OCI-LY1 (cell line): Measurements from ENCODE around the gene SNAI1.

Experiments
- CTCF ChIP-seq: fragments of 200-600 bp; sonication (generic), shearing (Covaris generic); IDR thresholded peaks from 2 replicates; pipeline ENCODE4 v1.5.1; 2017; ENCODE audit warnings: mild to moderate bottlenecking, antibody characterized with exemption, low read length, moderate library complexity, mixed read lengths
- EZH2 ChIP-seq: fragments of 200-600 bp; sonication (generic), shearing (Covaris generic); IDR thresholded peaks from 2 replicates; pipeline ENCODE4 v1.8.0; 2017; ENCODE audit warnings: borderline replicate concordance, mixed run types, mild to moderate bottlenecking, antibody characterized with exemption, low read length, moderate library complexity, mixed read lengths

- no peak for TF ChIP-seq CTCF
- no peak for TF ChIP-seq EZH2
Measured at GRCh38 chr20:49981218-49982071, 1.3 kb upstream of the SNAI1 start.
